Myocyte (in vitro differentiated cells): Measurements from ENCODE around the gene FEM1C. TPM values are rescaled to one million over a fixed set of nuclear protein-coding genes. Genes with fewer than 3 reads are reported as not detected.
A peak's percentile ranks its signal among the peaks of the same experiment; 100 is the strongest.

Experiments used
- DNase-seq: peaks from one replicate; pipeline ENCODE4 v3.0.0-alpha.2; 2012; ENCODE audit warnings: low read depth
- total RNA-seq: library from RNA; depleted of rRNA; stranded (reverse); fragments of >200 nt; gene quantifications from 2 replicates; pipeline ENCODE4 v1.2.3, GENCODE V29; 2014

The FEM1C gene
- total RNA-seq, 1 donor from 2014 or later: 18.7 TPM

DNA sequence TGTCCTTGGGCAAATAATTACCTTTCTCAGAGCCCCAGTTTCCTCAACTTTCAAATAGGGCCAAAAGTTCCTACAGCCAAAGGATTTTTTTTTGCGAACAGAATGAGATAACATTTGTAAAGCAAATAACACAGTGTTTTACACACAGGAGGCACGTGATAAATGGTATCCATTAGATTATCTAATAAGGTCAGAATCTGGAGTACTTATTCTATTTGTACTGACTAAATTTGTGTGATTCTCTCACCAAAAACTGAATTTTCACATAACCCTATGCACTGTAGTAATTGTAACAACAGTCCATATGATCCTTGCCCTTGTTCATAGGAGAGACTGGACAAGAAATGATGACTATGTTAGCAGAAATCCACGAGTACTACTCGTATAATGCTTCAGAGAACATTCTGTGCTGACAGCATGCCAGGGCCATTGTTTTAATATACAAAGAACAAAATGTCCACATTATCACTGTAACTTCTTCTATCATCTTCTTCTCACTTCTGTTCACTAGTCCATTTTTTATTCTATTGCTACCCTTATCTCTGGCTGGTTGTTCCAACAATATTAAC, 13.9 kb upstream of the FEM1C start:
- DNase-seq: no peak

DNA sequence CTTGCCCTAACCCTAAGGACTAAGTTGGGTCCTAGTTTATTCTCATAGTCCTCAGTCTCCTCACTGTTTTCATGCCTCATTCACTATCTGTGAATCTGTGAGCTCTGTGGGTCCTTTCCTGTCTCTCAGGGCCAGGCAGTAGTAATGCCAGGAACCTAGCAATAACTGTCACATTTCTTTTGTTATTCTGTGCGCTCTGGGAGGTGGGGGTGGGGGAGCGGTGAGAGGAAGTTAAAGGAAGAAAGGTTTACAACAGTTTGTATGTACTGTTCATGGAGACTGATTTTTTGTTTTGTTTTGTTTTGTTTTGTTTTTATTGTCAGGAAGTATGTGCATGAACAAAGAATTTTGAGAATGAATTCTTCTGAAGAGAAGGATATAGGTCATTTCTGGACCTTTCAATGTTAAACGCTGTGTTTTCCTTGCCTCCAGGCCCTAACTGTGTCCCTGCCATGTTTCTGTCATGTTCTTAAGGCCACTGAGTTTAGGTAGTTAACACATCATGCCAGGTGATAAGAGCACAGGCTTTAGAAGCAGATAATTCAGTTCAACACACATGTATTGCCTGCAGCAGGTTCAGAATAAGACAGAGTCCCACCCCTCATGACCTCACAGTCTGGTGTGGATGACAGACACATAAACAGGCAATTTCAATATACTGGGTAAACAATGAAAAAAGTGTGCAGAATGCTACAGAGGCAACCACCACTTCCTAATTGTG, 13.3 kb upstream of the FEM1C start:
- no peak for DNase-seq

DNA sequence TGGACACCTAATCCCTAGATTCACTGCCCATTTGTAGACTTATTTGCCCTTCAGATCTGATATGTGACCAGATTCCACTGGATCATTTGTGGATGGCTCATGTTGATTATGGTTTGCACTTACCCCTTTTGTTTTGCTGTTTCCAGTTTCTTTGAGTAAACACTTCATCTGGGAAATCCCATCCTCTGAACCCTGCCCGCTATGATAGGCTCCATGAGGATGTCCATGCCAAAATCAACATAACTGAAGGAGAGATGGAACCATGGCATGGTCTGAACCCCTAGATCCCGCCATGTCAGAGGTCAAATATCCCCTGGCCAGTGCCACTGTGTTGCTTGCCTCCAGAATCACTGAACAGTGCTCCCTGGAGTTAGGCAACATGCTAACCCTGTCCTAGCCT, 11.7 kb upstream of the FEM1C start:
- no peak for DNase-seq

DNA sequence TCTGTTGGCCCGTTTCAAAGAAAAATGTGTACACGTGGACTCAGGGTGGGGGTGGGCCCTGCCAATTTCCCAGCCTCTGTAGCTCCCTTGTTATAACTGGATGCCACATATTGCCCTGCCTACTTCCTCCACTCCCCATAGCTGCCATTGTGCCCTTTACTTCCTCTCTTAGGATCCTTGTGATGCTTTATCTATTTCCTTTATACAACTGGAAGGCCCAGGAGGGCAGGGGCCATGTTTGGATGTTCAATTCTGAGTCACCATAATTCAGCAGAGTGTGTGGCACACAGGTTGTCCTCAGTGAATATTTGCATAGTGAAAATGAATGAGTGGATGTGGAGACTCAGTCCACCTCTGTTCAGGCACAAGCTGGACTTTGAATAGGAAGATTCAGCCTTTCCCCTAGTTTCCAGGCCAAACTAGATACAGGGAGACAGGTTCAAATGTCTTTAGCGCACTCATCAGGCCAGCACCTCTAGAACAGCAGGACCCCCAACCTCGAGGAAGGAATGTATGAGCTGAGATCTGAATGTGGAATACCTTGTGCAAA, 10.6 kb upstream of the FEM1C start:
- DNase-seq: no peak

DNA sequence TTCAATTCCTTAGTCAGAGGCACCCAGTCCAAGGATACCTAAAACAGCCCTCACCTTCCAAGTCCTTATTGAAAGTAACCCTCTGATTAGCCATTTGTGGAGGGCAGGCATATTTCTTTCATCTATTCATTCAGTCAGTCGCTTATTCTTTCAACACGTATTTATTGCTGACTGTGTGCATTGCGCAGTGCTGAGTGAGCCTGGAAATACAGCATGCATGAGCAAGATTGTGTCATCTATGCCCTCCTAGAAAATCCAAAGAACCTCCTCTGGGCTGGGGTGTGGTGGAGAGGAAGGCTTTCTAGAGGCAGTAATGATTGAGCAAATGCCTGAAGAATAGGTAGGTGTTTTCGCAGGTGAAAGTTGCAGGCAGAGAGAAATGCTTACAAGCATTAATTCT, 8.5 kb upstream of the FEM1C start:
- DNase-seq: no peak

DNA sequence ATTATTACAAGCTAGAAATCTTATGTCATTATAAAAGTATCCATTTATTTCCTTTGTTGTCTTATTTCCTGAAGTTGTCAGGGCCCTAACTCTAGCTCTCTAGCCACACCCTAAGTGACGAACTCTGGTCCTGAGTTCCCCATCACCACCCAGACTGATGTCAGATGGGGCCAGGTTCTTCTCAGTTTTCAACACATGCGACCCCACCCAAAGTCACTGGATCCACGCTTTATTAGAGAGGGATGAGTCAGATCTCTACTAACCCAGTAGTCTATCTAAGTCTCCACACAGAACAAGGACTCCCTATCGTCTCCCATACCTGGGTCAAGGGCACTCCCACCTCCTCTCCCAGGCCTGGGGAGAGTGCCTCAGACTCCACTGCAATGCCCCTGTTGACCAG, 6.8 kb upstream of the FEM1C start:
- peak; percentile 44 for DNase-seq

DNA sequence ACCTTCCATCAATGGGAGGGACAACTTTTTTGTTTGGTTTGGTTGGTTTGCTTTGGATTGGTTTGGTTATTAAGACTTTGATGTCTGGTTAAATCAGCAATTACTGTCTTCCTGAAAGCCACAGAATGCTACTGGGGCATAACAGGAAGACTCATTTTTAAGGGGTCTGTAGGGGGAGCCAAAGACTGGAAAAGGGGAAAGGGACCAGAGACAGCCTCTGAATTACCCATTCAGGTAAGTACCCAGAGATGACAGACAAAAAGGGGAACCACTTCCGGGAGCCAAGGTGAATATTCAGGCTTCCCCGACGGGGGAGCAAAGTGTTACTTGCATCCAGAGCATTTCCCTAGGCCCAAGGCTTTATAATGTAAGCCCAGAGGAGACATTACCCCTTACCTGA, 4.6 kb upstream of the FEM1C start:
- DNase-seq: no peak

DNA sequence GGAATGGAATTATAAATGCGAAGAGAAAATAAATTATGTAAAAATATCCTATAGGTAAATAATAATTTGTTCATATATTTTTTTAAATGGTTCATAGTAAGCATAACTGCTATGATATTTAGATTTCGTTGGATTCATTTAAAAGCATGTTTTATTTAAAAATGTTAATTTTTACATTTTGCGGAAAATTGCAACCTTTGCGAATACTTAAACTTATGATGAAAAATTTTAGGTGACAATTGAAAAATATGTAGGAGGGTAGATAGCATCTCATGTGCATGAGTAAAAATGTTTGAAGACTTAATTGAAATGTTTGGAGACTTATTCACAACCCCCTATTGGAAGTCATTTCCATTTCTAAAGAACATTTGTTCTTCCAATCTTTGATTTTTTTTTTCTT, 4.1 kb upstream of the FEM1C start:
- DNase-seq: no peak

DNA sequence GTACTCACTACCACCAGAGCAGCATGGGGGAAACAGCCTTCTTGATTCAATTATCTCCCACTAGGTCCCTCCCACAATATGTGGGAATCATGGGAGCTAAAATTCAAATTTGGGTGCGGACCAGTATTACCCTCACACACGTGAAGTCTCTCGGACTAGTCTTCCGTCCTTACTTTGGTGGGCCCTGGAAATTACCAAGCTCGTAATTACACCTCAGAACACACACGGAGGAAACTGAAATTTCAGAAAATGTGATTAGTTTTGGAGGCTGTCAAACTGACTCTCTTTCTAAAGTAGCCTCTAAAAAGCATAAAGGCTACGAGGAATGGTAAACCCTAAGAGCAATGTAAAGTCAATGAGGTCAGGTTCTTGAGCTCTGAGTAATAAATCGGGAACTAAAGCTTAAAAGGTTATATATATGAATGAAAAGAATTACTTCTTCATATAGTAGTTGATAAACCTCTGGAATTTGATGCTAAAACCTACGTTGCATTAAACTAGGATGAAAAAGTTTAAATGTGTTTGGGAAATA, 842 bp upstream of the FEM1C start:
- DNase-seq: no peak

DNA sequence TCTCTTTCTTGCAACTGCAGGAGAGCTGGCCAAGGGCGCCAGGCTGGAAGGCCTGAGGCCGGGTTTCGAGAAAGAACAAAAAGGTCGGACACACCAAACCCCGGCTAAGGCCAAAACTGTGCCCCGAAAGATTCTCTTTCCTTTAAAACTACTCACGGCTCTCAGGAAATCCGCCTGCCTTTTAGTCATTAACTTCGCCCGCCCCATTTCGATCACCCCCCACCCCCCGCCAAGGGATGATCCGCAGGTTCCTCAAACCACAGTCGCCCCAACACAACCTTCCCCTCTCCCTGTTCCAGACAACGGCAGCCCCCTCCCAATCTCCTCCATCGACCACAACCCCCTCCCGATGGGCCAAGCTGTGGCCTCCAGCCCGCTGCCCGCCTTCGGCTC, 536 bp downstream of the FEM1C start:
- DNase-seq: no peak

DNA sequence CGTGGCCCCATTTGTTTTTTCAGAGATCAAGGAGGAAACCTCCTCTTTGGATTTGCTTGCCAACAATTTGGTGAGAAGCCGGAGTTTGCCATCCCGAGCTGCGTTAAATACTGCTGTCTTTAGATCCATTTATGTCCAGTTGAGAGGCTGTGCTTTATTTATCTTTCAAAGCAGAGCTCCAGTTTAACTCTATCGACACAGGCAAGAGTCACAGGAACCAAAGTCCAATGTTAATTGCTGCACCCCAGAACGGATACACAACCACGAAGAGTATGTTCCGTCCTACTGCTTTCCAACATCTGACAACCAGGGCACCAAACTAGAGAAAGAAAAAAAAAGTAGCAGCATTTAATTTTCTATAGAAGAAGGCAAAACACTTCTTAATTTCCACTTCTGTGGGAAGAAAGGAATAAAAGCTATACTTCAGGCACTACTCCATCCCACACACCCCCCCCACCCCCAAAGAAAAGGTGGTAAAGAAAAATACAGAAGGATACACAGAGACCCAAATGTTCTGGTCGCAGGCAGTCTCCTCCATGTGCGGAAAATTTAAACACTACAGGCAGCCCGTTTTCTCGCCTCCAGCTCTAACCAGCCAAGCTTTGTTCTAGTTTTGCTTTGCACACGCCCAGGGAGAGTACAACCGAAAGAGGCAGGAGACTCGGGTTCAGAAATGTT, 1.1 kb downstream of the FEM1C start:
- peak; percentile 68 for DNase-seq

DNA sequence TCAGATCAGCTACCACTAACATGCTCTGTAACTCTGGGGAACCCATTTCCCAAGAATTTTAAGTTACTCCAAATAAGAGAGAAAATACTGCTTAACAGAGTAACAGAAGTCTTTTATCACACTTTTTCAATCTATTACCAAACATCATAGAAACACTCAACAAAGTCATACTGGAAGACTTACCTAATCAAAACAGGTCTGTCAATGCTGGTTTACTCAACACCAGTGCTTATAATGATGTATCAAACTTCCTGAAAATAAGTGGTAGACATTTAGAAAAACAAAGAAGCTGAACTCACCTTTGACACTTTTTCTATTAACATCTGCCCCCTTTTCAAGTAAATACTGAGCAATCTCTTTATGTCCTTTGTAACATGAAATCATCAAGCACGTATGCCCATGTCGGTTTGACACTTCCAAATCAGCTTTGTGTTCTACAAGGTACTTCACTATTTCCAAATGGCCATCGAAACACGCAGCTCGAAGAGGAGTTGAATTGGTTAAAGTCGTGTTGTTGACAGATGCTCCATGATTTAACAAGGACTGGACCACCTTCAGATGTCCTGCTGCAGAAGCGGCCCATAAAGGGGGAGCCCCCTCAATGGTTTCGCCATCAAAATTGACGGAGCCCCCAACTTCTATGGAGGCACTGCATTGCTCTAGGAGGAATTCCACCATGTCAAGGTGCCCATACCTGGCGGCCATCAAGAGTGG, 1.8 kb downstream of the FEM1C start:
- DNase-seq: no peak

DNA sequence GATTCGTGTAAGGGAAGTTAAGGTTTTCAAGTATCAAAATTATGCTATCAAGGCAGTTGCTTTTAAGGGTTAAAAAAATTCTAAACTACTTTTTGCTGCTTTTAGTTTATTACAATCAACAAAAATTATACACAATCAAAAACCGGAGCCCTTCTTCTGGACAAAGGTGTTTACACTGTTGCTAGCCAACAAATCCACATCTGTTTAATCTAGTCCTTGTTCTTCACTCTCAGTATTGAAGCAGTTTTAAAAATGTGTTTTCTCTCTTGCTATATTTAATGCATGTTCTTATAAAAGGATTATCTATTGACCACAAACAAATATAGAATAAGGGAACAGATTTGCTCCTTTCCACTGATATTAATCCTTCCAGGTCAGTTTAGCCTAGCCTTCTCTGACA, 2.5 kb downstream of the FEM1C start:
- no peak for DNase-seq

DNA sequence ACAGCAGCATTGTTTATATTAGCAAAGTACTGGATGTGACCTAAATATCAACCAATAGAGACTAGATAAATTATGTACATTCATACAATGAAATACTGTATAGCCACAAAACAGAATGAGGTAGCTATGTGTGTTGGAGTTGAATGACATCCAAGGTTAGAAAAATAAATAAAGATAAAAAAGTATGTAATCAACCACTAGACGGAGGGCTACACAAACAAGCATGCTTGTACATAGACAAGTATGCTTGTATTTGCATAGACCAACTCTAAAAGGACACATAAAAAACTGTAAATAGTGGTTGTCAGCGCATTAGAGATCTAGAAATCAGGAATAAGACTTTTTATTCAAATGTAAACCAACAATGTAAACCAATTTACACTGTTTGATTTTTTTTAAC, 3.0 kb downstream of the FEM1C start:
- no peak for DNase-seq

DNA sequence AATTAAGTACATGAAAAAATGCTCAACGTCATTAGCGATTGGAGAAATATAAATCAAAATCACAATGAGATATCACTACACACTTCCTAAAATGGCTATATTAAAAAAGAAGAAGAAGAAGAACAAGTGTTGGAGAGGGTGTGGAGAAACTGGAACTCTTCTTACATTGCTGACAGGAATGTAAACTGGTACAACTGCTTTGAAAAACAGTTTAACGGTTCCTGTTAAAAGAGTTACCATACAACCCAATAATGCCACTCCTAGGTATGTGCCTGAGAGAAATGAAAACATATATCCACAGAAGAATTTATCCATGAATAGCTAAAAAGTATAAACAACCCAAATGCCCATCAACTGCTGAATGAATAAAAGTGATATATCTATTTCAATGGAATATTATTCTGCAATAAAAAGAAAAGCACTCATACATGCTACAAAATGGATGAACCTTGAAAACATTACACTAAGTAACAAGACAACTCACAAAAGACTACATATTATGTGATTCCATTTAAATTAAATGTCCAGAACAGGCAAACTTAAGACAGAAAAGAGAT, 9.0 kb downstream of the FEM1C start:
- no peak for DNase-seq

DNA sequence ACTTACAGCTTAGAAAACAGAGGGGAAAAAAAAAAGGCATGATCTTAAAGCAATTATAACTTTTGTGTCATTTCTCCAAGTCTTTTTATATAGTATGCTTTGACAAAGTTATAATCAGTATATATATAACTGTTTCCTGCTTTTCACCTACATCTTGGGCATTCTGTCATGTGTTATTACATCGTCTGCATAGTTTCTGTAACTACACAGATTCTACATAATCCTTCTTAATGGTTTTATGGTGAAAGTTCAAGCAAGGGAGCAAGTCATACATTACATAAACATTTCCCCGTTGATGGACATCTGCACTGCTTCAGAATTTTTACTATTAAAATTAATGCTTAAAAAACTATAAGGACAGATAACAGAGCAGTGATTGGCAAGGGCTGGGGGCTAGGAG, 12.1 kb downstream of the FEM1C start:
- DNase-seq: no peak

DNA sequence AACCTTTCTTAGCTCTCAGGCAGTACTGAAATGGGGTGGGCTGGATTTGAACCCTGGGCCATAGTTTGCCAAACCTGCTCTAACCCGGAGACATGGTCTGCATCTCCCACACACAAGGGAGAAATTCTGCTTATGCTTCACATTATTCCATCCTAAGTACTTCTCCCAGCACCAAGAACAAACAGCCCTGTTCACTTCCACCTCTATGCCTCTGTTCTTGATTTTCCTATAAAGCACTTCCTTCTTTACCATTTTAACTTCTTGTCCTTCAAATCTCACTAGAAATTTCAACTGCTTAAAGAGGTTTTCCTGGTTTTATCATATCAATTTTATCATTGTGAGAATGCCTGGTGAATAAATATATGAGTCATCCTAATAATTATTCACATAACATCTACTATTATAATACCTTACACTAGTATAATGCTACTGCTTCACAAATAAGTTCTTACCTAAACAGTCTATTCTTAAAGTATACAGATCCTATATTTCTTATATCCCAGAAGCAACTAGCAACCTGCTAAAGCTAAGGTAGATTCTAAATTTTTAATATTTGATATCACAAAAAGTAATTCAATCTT, 12.7 kb downstream of the FEM1C start:
- DNase-seq: no peak

DNA sequence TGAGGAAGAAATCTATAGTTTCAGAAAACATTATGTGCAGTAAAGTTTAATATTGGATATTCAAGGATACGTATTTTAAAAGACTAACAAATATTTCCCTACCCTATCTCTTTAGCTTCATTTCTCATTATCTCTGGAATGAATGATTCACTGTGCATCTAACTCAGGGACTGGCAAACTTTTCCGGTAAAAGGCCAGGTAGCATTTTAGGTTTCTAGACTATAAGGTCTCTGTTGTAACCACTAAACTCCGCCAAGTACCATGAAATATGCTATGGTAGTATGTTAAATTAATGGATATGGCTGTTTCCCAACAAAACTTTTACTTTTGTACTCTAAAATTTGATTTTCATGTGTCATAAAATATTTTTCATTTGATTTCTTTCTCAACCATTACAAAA, 13.2 kb downstream of the FEM1C start:
- no peak for DNase-seq

DNA sequence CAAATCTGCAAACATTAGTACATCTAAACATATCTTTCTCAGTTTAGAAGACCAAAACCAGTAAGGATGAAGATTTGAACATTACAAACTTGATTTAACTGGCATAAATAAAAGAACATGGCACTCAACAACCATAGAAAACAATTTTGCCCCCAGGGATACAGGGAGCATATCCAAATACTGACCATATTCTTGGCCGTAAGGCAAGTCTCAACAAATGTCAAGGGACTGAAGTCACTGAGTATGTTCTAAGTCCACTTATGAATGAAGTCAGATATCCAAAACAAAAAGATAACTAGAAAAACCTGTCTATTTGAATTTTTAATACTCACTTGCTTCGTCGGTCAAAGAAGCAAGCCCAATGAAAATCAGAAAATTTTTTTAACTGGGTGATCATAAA, 14.1 kb downstream of the FEM1C start:
- DNase-seq: peak; percentile 23

DNA sequence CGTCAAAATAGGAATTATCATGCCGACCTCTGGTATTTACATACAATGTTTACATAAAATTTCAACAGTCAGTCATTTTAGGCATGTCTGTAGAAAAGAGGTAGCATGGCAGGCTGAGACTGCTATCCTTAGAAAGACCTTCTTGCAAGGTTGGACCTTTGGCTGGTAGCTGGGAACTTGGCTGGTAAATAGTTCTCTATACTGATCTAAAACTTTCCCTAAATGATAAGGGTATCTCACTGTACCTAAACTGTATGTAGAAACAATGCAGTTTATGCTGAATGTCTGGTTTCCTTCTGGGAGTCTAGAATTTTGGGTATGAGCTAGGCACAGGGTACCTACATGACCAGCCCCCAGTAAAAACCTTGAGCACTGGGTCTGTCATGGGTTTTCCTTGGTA, 18.0 kb downstream of the FEM1C start:
- no peak for DNase-seq
